HepG2 (cell line): Measurements from ENCODE around the gene TULP4. TPM values are rescaled to one million over a fixed set of nuclear protein-coding genes. Genes with fewer than 3 reads are reported as not detected.

Experiments
- ATAC-seq: fragments of 200-7000 bp; cut with Tn5 transposase; 3 replicates; pipeline ENCODE4 v1.9.1; 2020; ENCODE audit warnings: mild to moderate bottlenecking, moderate library complexity
- BruUV-seq: library from RNA; stranded (reverse); fragments of 400-500 nt; replicated peaks from 2 replicates; lab custom pipeline; 2021; lab: Mats Ljungman, UMichigan
- CTCF ChIA-PET: fragments of 300-600 bp; formaldehyde crosslinking; extraction: SDS; loops from one replicate; lab custom pipeline; 2021; ENCODE audit warnings: low total read pairs, inconsistent platforms, low intra/inter-chr PET ratio; lab: Yijun Ruan, JAX
- POLR2A ChIA-PET: fragments of 350-600 bp; sonication (Branson Sonifier 250); formaldehyde crosslinking; loops from one replicate; lab custom pipeline; 2020; ENCODE audit warnings: antibody characterized with exemption, inconsistent platforms; lab: Yijun Ruan, JAX
- DNase-seq: peaks from one replicate; pipeline ENCODE4 v3.0.0-alpha.2; 2015; ENCODE audit warnings: low spot score
- FAIRE-seq: peaks from 3 replicates; lab custom pipeline; 2011; peaks lifted over from hg19 to GRCh38; lab: Jason Lieb, UNC
- H2AFZ ChIP-seq: one replicate; pipeline ENCODE4 v1.6.1; 2011; ENCODE audit warnings: low read length, inconsistent platforms
- H3K27ac ChIP-seq: fragments of 300-600 bp; 3 replicates; pipeline ENCODE4 v1.8.0; 2011; ENCODE audit warnings: mixed run types, mild to moderate bottlenecking, mixed read lengths, low read length, inconsistent platforms; ENCODE audit not compliant: insufficient read depth; ENCODE audit errors: extremely low read length
- H3K27me3 ChIP-seq, 2 experiments: fragments of 200-600 bp in 1 of 2; 2 replicates in 1 of 2; 3 replicates in 1 of 2; pipeline versions ENCODE4 v1.6.0 to v1.8.0; 2011; ENCODE audit warnings: low read length in 2 of 2, mild to moderate bottlenecking in 2 of 2, moderate library complexity in 2 of 2, inconsistent platforms in 1 of 2; ENCODE audit not compliant: insufficient read depth in 2 of 2, control insufficient read depth in 1 of 2
- H3K36me3 ChIP-seq, 2 experiments: fragments of 200-600 bp in 1 of 2; replicated peaks in 1 of 2; 2 replicates in 1 of 2; 3 replicates in 1 of 2; pipeline versions ENCODE4 v1.5.1 to v1.8.0; 2011; ENCODE audit warnings: low read length in 2 of 2, inconsistent platforms in 1 of 2; ENCODE audit not compliant: insufficient read depth in 2 of 2, control insufficient read depth in 1 of 2
- H3K4me1 ChIP-seq: 2 replicates; pipeline ENCODE4 v1.5.1; 2012; ENCODE audit warnings: low read length, inconsistent platforms; ENCODE audit not compliant: insufficient read depth
- H3K4me2 ChIP-seq: 2 replicates; pipeline ENCODE4 v1.6.0; 2011; ENCODE audit warnings: low read depth, low read length, inconsistent platforms
- H3K4me3 ChIP-seq, 3 experiments: fragments of 200-600 bp in 1 of 3; sonication (generic), shearing (Covaris generic) in 1 of 3; replicated peaks in 1 of 3; 2 replicates each; pipeline ENCODE4 v1.5.1; 2011 to 2016; ENCODE audit warnings: low read length in 3 of 3, inconsistent platforms in 2 of 3, low read depth in 2 of 3, mild to moderate bottlenecking in 2 of 3, control low read depth in 1 of 3, mixed read lengths in 1 of 3; ENCODE audit not compliant: insufficient read depth in 1 of 3
- H3K79me2 ChIP-seq: one replicate; pipeline ENCODE4 v1.6.1; 2011; ENCODE audit warnings: low read length, inconsistent platforms; ENCODE audit not compliant: insufficient read depth
- H3K9ac ChIP-seq: 2 replicates; pipeline ENCODE4 v1.6.0; 2011; ENCODE audit warnings: mild to moderate bottlenecking, low read depth, low read length, inconsistent platforms; ENCODE audit not compliant: insufficient read depth
- H3K9me3 ChIP-seq: 2 replicates; pipeline ENCODE4 v1.5.1; 2012; ENCODE audit warnings: mild to moderate bottlenecking, low read length
- H4K20me1 ChIP-seq: 2 replicates; pipeline ENCODE4 v1.6.0; 2011; ENCODE audit warnings: inconsistent platforms, mild to moderate bottlenecking, low read length, moderate library complexity; ENCODE audit not compliant: insufficient read depth
- ARID2 ChIP-seq: sonication (generic); formaldehyde crosslinking; IDR thresholded peaks from 2 replicates; pipeline ENCODE4 v1.8.1; 2022; ENCODE audit warnings: mild to moderate bottlenecking, missing genetic modification reagents, borderline replicate concordance
- HNF4G ChIP-seq, 2 experiments: sonication (generic) in 1 of 2; formaldehyde crosslinking in 1 of 2; IDR thresholded peaks; 2 replicates each; pipeline versions ENCODE4 v1.4.0 to v1.6.1; 2011 to 2020; ENCODE audit warnings: borderline replicate concordance in 2 of 2, low read depth in 2 of 2, mild to moderate bottlenecking in 2 of 2, low read length in 1 of 2, missing genetic modification reagents in 1 of 2, moderate library complexity in 1 of 2
- IRX3 ChIP-seq: sonication (generic); formaldehyde crosslinking; IDR thresholded peaks from 2 replicates; pipeline ENCODE4 v1.8.1; 2023; ENCODE audit warnings: mild to moderate bottlenecking, low read depth, missing genetic modification reagents, borderline replicate concordance
- MAZ ChIP-seq, 2 experiments: sonication (generic) in 1 of 2; formaldehyde crosslinking in 1 of 2; IDR thresholded peaks; 2 replicates each; pipeline versions ENCODE4 v1.5.0 to v1.6.1; 2012 to 2020; ENCODE audit warnings: low read depth in 2 of 2, mild to moderate bottlenecking in 2 of 2, borderline replicate concordance in 1 of 2, improper control_type of control experiment in 1 of 2, low read length in 1 of 2, missing genetic modification reagents in 1 of 2, moderate library complexity in 1 of 2
- MBD4 ChIP-seq: IDR thresholded peaks from 2 replicates; pipeline ENCODE4 v1.6.1; 2012; ENCODE audit warnings: low read length, inconsistent platforms, borderline replicate concordance
- RELA ChIP-seq: sonication (generic); formaldehyde crosslinking; IDR thresholded peaks from 2 replicates; pipeline ENCODE4 v1.4.0; 2020; ENCODE audit warnings: missing genetic modification reagents
- RFX3 ChIP-seq: IDR thresholded peaks from 2 replicates; pipeline ENCODE4 v1.6.1; 2016; ENCODE audit warnings: missing biosample characterization, missing genetic modification reagents
- SP5 ChIP-seq: IDR thresholded peaks from 2 replicates; pipeline ENCODE4 v1.6.1; 2016; ENCODE audit warnings: low read depth, borderline replicate concordance
- TBX3 ChIP-seq: fragments of 450-650 bp; IDR thresholded peaks from 2 replicates; pipeline ENCODE4 v1.6.1; 2017; ENCODE audit warnings: antibody characterized with exemption, mild to moderate bottlenecking, inconsistent platforms, borderline replicate concordance
- ZFP36 ChIP-seq: fragments of 150-350 bp; IDR thresholded peaks from 2 replicates; pipeline ENCODE4 v1.6.1; 2018; ENCODE audit warnings: borderline replicate concordance, low read length, low read depth; ENCODE audit not compliant: partially characterized antibody
- ZKSCAN8 ChIP-seq: IDR thresholded peaks from 2 replicates; pipeline ENCODE4 v1.6.1; 2016; ENCODE audit warnings: borderline replicate concordance, missing genetic modification reagents, missing compliant biosample characterization
- ZNF44 ChIP-seq: sonication (generic); formaldehyde crosslinking; IDR thresholded peaks from 2 replicates; pipeline ENCODE4 v1.5.1; 2020; ENCODE audit warnings: mild to moderate bottlenecking, missing genetic modification reagents
- WGBS: methylation state at CpG from one replicate; pipeline ENCODE4 v1.1.6; 2017; ENCODE audit warnings: low lambda C conversion rate; 5-methylcytosine and 5-hydroxymethylcytosine counted together
- in situ Hi-C: cut with HindIII; loops from 2 replicates; pipeline ENCODE4 v1.10.0; 2017; ENCODE audit warnings: low pct_unique_long_range_greater_than_20kb; ENCODE audit not compliant: extremely low pct_ligation_motif_present
- intact Hi-C: fragments of 100-400 bp; cut with micrococcal nuclease; formaldehyde crosslinking; loops from one replicate; pipeline ENCODE4 v1.10.0; 2022; ENCODE audit not compliant: unreplicated experiment
- polyA plus RNA-seq, 8 experiments: library from polyadenylated mRNA; depleted of rRNA in 3 of 8; stranded (reverse) in 7 of 8; unstranded in 1 of 8; fragments of >200 nt; fragmentation: Illumina TruSeq in 4 of 8; extraction: Trizol in 4 of 8; gene quantifications; 2 replicates each; pipeline versions ENCODE4 v1.2.1 to v1.2.3, GENCODE V29; 2011 to 2016; ENCODE audit warnings: low read depth in 4 of 8, missing spikeins in 1 of 8, mixed read lengths in 1 of 8; ENCODE audit not compliant: insufficient read depth in 1 of 8
- total RNA-seq, 5 experiments: library from RNA; depleted of rRNA; stranded (reverse); fragments of >200 nt; fragmentation: Illumina TruSeq; extraction: Trizol; gene quantifications; 2 replicates each; pipeline ENCODE4 v1.2.3, GENCODE V29; 2016; ENCODE audit warnings: low read depth in 1 of 5

TULP4 gene
- total and polyA plus RNA-seq, 2 of the 13 experiments (the other 11 are each of a cell fraction or from before 2014, with no cell fraction given) = 21.1 to 122 TPM

DNA sequence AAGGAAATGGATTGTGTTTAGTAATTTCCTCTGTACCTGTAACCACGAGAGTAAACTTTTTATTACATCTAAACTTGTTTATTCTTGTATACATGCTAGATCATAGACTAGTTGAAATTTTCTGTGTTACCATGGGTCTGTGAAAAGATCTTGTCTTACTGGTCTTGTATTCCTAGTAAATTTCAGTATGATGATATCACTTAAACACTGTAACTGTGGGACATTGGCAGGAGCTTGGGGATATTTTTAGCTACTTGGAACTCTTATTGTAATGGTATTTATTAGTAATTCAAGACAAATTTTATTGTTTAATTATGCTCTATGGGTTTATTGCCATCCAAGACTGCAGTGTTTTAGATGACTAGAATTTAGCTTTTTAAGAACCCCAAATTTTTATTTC lies 25.9 kb upstream of the TULP4 start:
- Histone ChIP-seq H3K36me3 (peaks cover 2 to 27% of the 10 kb centered on the region in 2 experiments), H2AFZ (no peak overlapping the region), H4K20me1 (no peaks in the 10 kb centered on the region), H3K9me3 (no peaks in the 10 kb centered on the region), H3K79me2 (peaks cover 67% of the 10 kb centered on the region), H3K4me2 (no peak overlapping the region), H3K27ac (no peak overlapping the region), H3K9ac (no peak overlapping the region), H3K4me1 (peaks cover 12% of the 10 kb centered on the region), H3K4me3 (no peak overlapping the region), H3K27me3 (no peaks in the 10 kb centered on the region)
- TF ChIP-seq ZKSCAN8 (no peak), SP5 (CRISPR knock-in tag) (no peak), IRX3 (CRISPR knock-in tag) (no peak), ZNF44 (no peak), ARID2 (no peak), MBD4 (no peak)
- CTCF ChIA-PET = no interaction called here
- no peak for DNase-seq
- intact Hi-C loops = no loop called here
- FAIRE-seq = no peak
- no peak for ATAC-seq
- in situ Hi-C loops = no loop called here
- POLR2A ChIA-PET = no interaction called here
- BruUV-seq = no TSS peak
- 92% methylated on average over 1 of the region's 1 CpG for WGBS

DNA sequence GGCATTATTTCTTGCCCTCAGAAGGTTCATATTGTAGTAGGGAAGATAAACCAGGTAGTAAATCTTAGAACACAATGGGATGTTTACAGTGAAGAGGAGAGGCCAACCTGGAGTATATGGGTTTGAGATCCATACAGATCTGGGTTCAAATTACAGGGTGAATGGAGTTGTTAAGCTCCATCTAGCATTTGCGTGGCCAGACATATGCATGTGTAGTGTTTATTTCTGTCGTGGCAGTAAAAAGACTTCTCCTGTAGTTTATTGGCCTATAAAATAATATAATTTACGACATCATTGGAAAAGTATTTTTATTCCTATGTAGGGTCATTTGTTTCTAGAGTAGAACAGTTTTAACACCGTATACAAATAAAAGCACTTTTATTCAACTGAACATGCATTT lies 25.2 kb upstream of the TULP4 start:
- no peak overlapping the region for H3K27ac ChIP-seq
- in situ Hi-C loops = no loop called here
- BruUV-seq = no TSS peak
- H3K36me3 ChIP-seq = peaks cover 2 to 23% of the 10 kb centered on the region in 2 experiments
- peaks cover 18% of the 10 kb centered on the region for H3K4me1 ChIP-seq
- DNase-seq = no peak
- no peak overlapping the region for H3K9ac ChIP-seq
- WGBS = 98% methylated on average over 4 of the region's 4 CpGs
- no peak overlapping the region for H3K4me2 ChIP-seq
- POLR2A ChIA-PET = no interaction called here
- no peak for ATAC-seq
- no peaks in the 10 kb centered on the region for H4K20me1 ChIP-seq
- H3K79me2 ChIP-seq = peaks cover 67% of the 10 kb centered on the region
- FAIRE-seq = no peak
- no peaks in the 10 kb centered on the region for H3K27me3 ChIP-seq
- no peak for TF ChIP-seq ZFP36
- no peak for TF ChIP-seq HNF4G (IDR thresholded peaks at IDR 0.05; ENCODE audit: borderline replicate concordance, low read depth, low read length)
- TF ChIP-seq HNF4G (CRISPR knock-in tag; IDR thresholded peaks at IDR 0.05; ENCODE audit: borderline replicate concordance, low read depth) = no peak
- no peak for TF ChIP-seq MAZ (IDR thresholded peaks at IDR 0.05; ENCODE audit: borderline replicate concordance, low read depth, low read length)
- TF ChIP-seq MAZ (CRISPR knock-in tag; IDR thresholded peaks at IDR 0.05; ENCODE audit: low read depth) = no peak
- TF ChIP-seq RFX3 = no peak
- TF ChIP-seq RELA (CRISPR knock-in tag) = no peak
- TF ChIP-seq TBX3 = no peak
- no peak overlapping the region for H2AFZ ChIP-seq
- CTCF ChIA-PET = no interaction called here
- H3K9me3 ChIP-seq = no peaks in the 10 kb centered on the region
- no peak overlapping the region for H3K4me3 ChIP-seq
- intact Hi-C loops = no loop called here
